A549 treated with AZD9567 at 1 μM for 4 hours (cell line): ENCODE data around the gene AAMP. TPM values are rescaled to one million over a fixed set of nuclear protein-coding genes. Genes with fewer than 3 reads are reported as not detected.

Source experiments
- total RNA-seq: library from RNA; stranded (reverse); fragments of 200-300 nt; extraction: Qiagen RNA extraction; gene quantifications from 5 replicates; pipeline ENCODE4 v1.2.3, GENCODE V29; 2022; ENCODE audit not compliant: insufficient read depth

The AAMP gene, protein sequence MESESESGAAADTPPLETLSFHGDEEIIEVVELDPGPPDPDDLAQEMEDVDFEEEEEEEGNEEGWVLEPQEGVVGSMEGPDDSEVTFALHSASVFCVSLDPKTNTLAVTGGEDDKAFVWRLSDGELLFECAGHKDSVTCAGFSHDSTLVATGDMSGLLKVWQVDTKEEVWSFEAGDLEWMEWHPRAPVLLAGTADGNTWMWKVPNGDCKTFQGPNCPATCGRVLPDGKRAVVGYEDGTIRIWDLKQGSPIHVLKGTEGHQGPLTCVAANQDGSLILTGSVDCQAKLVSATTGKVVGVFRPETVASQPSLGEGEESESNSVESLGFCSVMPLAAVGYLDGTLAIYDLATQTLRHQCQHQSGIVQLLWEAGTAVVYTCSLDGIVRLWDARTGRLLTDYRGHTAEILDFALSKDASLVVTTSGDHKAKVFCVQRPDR
- 131 to 171 TPM (median 135 TPM) in 5 replicates for total RNA-seq

DNA sequence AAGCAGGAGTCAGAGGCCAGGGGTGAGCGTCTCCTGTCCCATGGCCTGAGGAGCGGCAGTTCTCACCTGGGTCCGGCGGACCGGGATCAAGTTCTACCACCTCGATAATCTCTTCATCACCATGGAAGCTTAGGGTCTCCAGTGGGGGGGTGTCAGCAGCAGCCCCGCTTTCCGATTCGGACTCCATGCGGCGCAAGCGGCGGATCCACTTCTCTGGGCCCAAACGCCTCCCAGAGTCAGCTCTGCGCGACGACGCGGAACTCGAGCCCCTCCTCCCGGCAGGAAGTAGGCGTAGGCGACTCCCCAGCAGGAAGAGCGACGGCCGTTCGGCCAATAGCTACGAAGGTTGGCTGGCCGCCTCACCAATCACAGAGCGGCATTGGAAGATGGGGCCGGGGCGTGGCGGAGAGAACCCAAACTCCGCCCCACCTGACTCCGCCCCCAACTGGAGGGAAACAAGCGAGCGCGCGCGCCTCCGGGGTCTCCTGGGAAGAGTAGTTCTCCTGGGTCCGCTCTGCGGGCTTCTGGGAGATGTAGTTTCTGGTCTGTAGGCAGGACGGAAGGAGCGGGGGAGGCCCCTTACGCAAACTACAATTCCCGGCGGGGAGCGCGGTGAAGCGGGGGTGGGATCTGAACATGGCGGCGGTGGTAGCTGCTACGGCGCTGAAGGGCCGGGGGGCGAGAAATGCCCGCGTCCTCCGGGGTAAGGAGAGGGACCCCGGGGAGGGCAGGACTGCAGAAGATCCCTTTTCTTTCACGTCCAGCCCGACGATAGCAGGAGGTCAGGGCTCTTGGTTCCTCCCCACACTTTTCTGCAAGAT is at the start of gene AAMP, which contains the start of gene PNKD:
Gene AAMP, minus strand, starts transcription at position 238 of the 821 bp plus-strand sequence. Its CDS starts 51 bp downstream, at position 187.
Gene PNKD, plus strand, starts transcription at position 620 of the 821 bp plus-strand sequence. Its CDS starts 17 bp downstream, at position 637.

GRCh38 chr2:218292048-218293014 is 22.4 kb upstream of the AAMP start, which contains the start of gene TMBIM1:
TMBIM1 (minus strand) TSS chr2:218292503; CDS start chr2:218282141, 10,362 bp downstream.

GRCh38 chr2:218260742-218261422 is 9.1 kb downstream of the AAMP start, which contains the start of gene GPBAR1:
GPBAR1 (plus strand) TSS chr2:218261015; CDS start chr2:218262725, 1,710 bp downstream.

DNA sequence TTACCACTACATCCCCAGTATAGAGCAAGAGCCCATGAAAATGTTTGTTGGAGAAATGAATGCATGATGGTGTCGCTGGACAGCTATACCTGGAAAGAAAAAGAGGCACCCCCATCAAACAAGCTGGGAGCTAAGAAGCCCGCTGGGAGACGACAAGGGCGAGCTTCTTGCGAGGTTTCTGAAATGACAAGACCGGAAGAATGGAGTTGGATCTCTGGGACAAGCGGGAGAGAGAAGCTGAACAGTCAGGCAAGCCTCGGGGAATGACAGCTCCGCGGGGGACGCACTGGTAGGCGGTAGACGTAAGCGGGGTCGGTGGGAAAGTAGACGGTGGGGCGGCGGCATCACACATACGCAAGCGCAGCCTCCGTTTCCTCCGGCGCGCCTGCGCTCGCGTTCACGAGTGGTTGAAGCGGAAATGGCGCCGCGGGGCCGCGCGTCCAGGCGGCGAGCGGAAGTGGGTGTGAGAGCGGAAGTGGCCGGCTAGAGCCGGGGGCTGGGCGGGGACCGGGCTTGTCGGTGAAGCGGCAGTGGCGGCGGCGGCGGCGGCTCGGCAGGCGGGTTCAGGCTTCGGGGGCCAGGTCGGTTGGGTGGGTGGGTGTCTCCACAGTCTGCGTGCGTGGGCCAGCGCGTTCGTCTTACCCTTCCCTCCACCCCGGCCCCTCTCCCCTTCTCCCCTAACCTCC is 53.1 kb downstream of the AAMP start, which contains the start of gene ARPC2:
Gene ARPC2, plus strand, starts transcription at position 516 of the 686 bp plus-strand sequence. CDS start 282 bp downstream, outside the sequence.

Other genes with a start within 250 kb of the AAMP start
- gene RUFY4, start 200.9 kb downstream of the AAMP start, total RNA-seq = 0.02 to 0.12 TPM in 2 of 5 replicates, not detected in the others
- gene CXCR2, start 144.1 kb downstream of the AAMP start, total RNA-seq = 0.10 TPM in 1 of 5 replicates, not detected in the others
- not detected in 5 replicates for gene CXCR1, start 103.2 kb downstream of the AAMP start, total RNA-seq
- gene ARPC2, start 52.9 kb downstream of the AAMP start, total RNA-seq = 273 to 294 TPM (median 291 TPM) in 5 replicates
- 0.19 to 0.29 TPM (median 0.22 TPM) in 4 of 5 replicates, not detected in the other for gene GPBAR1, start 9.1 kb downstream of the AAMP start, total RNA-seq
- 65.7 to 70.1 TPM (median 68.5 TPM) in 5 replicates for gene PNKD, start 382 bp upstream of the AAMP start, total RNA-seq
- 117 to 170 TPM (median 125 TPM) in 5 replicates for gene TMBIM1, start 22.4 kb upstream of the AAMP start, total RNA-seq
- 0.05 to 0.08 TPM (median 0.06 TPM) in 3 of 5 replicates, not detected in the others for gene CATIP, start 86.7 kb upstream of the AAMP start, total RNA-seq
- 0.14 to 0.34 TPM (median 0.22 TPM) in 4 of 5 replicates, not detected in the other for gene SLC11A1, start 112.1 kb upstream of the AAMP start, total RNA-seq
- gene CTDSP1, start 129.7 kb upstream of the AAMP start, total RNA-seq = 58.8 to 66.4 TPM (median 60.8 TPM) in 5 replicates
- gene VIL1, start 149.0 kb upstream of the AAMP start, total RNA-seq = 0.14 to 1.5 TPM (median 0.33 TPM) in 5 replicates